AG20443 (cell line): ENCODE results near the gene TBC1D10B.
"Not testable (repeated sequence)": the region's sequence is repeated elsewhere in the genome, so short reads cannot be mapped to it uniquely, and the experiment has no call there.

Experiments used
- DNase-seq: peaks from one replicate; pipeline ENCODE4 v3.0.0; 2012; ENCODE audit warnings: low spot score, mixed read lengths

The TBC1D10B gene

DNA sequence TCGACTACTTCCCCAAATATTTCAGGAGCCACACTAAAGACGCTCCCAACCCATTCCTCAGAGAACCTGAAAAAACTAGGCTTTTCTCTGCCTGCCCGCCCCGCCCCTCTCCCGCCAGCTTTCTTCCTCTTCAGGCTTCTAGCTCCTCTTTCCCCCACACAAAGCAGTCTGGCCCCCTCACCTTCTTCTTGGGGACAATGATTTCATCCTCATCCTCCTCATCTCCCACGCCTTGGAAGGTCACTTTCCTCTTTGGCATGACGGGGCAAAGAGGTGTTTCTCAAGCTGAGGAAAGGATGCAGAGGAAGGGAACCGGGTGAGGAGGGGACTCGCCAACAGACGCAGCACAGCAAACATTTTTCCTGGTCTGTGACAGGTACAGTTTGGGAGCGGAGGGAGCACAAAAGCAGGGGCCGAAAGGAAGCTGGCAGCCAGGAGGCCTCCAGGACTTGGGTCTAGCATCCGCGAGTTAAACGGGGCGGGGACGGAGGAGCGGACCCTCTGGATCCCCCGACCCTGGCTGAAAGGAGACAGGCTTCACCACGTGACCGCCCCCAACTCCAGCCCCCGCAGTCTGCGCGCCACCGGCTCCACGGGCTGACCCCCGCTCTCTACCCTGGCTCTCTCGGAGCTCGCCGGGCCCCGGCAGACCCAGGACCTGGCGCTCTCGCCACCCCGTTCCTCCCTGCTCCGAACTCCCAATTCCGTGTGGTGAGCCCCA lies 15.7 kb downstream of the TBC1D10B start:
- DNase-seq = peak; percentile 11

DNA sequence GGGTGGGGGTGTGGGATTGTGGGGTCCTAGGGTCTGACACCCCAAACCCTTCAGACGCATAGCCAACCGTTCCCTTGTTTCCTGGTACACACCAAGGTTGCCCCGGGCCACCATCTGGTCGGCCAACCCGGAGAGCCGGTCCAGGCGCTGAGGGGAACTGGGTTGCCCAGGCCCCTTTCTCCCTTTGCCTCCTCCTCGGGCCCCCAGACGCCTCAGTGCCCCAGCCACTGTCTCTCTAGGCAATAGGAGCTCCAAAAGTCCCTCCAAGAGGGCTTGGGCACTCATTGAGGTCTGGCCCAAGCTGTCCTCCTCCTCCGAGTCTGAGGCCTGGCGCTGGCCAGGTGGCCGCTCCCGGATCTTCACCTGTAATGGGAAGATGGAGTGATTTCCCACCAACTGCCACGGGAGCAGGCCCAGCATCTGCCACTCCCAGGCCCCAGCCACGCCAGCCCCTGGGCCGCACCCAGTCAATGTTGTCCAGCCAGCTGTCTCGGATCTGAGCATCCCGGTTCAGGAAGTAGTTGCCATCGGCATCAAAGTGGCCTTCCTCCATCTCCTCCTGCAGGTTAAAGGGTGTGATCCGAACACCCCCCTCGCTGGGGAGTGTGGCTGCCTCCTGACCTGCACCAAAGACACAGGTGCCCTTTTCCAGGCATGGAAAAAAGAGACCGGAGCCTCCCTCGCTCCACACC lies 16.7 kb downstream of the TBC1D10B start:
- no peak for DNase-seq

DNA sequence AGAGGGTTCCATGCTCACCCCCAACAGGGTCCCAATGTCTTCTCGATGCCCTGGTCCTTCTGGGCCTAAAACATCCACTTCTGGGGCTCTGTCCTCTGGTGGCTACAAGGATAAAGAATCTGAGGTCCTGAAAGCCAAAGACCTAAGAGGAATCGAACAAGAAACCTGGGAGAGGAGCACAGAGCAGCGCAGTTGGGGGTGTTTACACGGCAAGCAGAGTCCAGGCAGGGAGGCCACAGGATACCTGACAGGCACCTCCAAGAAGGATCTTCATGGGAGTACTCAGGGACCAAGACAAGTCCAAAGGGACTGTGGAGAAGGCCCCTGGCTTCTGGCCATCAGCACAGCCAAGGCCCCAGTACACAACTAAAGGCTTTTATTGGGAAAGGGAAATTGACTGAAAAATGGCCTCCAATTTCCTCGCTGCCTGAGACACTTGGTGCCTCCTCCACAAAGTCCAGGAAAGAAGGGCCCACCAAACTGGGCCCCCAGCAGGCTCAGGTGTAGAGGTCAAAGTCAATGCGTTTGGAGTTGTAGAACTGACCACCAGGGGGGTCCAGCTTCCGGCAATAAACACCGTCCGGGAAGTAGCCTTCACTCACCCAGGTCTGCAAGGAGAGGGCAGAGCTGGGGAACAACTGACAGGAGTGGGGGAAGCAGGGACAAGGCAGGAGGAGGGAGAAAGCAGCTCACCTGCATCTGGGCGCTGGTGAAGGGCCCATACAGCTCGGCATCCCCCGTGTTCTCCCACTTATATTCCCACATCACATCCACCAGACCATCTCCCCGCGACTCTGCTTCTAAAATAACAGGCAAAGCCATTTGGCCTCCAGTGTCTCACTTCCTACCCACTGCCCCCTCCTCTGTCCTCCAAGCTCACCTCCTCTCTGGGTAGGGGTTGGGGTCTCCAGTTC lies 17.5 kb downstream of the TBC1D10B start:
- DNase-seq = no peak

DNA sequence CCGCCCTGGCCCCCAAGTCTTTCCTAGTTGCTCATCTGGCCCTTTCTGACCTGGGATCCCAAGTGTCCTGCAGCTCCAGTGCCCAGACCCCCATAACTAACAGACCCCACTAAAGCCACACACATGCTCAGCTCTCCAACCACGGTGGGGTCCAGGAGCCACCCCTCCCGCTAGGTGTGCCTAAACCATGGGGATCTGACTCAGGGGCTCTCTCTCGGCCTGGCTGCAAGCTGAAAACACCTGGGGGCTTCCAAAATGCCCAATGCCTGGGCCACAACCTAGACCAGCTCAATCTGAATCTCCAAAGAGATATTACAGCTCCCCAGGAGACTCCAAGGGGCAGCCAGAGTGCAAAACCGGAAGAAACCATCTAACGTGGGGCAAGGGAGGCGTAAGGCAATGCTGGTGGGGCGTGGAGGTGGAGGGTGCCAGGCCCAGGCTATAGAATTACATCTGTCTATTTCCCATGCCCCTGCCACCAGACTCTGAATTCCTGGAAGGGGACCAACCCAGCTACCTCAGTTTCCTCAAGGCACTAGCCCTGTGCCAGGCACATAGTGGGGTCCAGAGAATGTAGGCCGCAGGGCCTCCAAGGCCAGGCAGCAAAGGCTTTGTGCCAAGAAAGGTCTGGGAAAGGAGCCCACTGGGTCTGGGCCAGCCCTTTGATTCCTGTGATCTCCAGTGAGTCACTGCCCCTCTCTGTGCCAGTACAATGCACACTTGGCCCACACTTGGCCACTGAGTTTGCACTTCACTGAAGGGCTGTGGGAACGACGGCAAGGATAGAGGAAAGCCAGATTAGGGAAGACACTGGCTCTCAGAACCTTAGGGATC lies 18.5 kb downstream of the TBC1D10B start:
- peak; percentile 86 for DNase-seq

DNA sequence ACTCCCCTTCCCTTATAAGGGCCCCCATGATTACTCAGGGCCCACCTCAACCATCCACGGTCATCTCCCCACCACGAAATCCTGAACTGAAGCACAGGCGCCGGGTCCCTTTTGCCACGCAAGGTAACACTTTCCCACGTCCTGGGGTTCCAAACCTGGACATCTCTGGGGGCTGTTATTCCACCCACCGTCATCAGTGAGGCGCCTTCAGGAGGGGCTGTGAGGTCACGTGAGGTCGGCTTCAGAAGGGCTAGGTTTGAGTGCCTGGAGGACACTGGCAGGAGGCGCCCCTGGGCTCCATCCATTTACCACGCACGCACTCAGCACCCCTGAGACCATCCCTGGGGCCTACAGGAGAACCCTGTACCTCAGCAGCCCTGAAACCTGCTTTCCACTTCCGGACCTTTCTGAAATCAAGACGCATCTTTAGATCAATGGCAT lies 19.3 kb downstream of the TBC1D10B start:
- DNase-seq = no peak

DNA sequence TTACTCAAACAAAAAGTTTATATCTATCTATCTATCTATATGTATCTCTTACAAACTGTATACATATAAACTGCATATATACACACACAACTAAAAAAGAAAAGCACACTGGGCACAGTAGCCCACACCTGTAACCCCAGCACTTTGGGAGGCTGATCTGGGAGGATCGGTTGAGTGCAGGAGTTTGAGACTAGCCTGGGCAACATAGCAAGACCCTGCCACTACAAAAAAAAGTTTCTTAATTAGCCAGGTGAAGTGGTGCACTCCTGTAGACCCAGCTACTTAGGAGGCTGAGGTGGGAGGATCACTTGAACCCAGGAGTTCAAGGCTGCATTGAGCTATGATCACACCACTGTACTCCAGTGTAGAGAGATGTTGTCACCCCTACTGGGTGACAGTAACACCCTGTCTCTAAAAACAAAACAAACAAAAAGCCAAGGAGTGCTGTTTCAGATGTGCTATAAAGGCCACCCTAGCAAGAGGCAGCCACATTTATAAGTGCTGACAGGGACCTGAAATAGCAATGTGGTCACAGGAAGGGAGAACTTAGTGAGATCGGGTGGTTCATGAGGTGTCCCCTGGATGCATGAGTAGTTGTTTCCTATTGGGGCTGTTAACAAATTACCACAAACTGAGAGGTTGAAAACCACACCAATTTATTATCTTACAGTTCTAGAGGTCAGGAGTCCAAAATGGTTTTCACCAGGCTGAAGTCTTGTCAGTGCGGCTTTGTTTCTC lies 20.0 kb downstream of the TBC1D10B start:
- no peak for DNase-seq

GRCh38 chr16:30349675-30350074 lies 20.6 kb downstream of the TBC1D10B start:
- DNase-seq = no peak

DNA sequence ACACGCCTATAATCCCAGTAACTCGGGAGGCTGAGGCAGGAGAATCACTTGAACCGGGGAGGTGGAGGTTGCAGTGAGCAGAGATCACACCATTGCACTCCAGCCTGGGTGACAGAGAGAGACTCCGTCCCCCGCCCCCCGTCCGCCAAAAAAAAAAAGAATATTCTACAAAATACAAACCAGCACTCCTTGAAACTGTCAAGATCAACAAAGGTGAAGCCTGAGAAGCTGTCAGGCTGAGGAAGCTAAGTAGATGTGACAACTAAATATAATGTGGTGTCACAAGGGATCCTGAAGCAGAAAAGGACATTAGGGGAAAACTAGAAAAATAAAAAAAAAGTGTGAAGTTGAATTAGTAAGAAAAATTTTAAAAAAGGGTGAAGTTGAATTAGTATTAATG lies 21.4 kb downstream of the TBC1D10B start:
- DNase-seq = no peak

- no peak for DNase-seq
Measured at GRCh38 chr16:30348113-30348512, 22.2 kb downstream of the TBC1D10B start.

DNA sequence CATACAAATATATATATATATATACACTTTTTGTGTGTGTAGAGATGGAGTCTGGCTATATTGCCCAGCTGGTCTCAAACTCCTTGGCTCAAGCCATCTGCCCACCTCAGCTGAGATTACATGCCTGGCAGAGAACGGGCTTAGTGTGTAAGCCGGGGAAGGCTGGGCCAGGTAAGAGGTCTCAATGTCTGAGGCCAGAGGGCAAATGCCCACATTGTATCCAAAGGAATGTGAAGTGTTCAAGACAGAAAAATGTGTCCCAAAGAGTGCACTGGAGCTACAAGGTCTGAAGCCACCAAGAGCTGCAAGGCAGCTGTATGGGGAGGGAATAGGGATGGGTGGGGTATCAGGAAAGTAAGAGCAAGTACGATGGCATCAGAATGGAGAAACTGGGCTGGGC lies 24.0 kb downstream of the TBC1D10B start:
- DNase-seq = no peak

GRCh38 chr16:30343491-30343820 lies 26.8 kb downstream of the TBC1D10B start:
- DNase-seq = not testable (repeated sequence)

- DNase-seq = no peak
Measured at GRCh38 chr16:30342751-30343490, 27.4 kb downstream of the TBC1D10B start.

- not testable (repeated sequence) for DNase-seq
Measured at GRCh38 chr16:30341971-30342370, 28.3 kb downstream of the TBC1D10B start.

DNA sequence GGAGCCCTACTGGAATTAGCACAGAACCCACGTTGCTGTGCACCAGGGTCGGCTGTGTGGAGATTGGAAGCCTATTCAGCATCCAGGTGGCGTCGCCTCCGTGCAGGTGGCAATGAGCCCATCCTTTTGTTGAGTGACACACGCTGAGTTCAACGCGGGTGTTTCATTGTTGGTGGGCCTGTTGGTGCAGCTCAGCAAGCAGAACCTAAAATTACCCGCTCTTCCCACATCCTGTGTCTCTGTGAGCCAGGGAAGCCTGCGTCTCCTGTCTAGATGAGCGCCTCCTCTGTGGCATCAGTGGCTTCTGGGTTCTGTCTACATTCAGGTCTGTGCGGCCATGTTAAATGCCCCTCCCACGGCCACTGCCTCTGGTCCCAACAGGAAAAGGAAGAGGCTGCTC lies 29.7 kb downstream of the TBC1D10B start:
- no peak for DNase-seq

- not testable (repeated sequence) for DNase-seq
Measured at GRCh38 chr16:30338715-30339114, 31.6 kb downstream of the TBC1D10B start.

DNA sequence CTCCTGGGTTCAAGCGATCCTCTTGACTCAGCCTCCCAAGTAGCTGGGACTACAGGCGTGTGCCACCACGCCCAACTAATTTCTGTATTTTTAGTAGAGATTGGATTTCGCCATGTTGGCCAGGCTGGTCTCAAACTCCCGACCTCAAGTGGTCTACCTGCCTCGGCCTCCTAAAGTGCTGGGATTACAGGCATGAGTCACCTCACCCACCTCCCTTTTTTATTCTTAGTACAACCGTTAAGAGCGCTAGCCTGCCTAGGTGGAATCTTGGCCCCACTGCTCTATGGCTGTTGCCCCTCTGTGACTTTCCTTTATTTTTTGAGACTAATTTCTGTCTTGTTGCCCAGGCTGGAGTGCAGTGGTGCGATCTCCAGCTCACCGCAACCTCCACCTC lies 32.3 kb downstream of the TBC1D10B start:
- DNase-seq = not testable (repeated sequence)

GRCh38 chr16:30335598-30336474 lies 34.5 kb downstream of the TBC1D10B start:
- DNase-seq = no peak

- peak; percentile 76 for DNase-seq
Measured at GRCh38 chr16:30335028-30335597, 35.2 kb downstream of the TBC1D10B start.

DNA sequence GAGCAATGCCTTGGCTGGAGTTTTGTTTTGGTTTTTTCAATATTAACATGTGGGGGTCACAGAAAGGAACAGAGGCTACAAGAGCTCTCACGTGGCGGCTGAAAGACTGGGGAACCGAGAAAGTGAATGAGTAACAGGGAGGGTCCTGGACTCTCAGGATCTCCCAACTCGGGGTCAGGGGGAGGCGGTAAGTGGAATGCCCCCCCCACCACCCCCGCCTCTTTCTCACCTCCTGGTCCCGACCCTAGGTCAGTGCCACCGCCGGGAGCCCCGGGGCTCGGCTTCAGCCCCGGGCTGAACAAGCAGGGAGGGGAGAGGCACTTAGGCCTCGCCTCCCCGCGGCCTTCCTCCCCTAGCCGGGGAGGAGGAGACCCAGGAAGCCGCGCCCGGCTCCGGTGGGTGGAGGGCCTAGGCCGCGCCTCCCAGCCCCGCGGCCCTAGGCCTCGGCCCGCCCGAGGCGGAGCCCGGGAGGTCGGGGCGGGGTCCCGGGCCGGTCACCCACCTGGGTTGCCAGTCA lies 35.8 kb downstream of the TBC1D10B start:
- peak; percentile 69 for DNase-seq
